Thoracic aorta (tissue), 2 donors: ENCODE data around the gene CAB39L. TPM values are rescaled to one million over a fixed set of nuclear protein-coding genes. Genes with fewer than 3 reads are reported as not detected.

Experiments
- ATAC-seq: fragments of 150-250 bp; one replicate; pipeline ENCODE4 v1.8.0; 2017; ENCODE audit warnings: low read depth; ENCODE audit not compliant: insufficient number of reproducible peaks, low FRiP score
- DNase-seq: peaks from one replicate; pipeline ENCODE4 v3.0.0-alpha.2; 2020; ENCODE audit warnings: low spot score
- H3K27ac ChIP-seq, 2 donors: fragments of 200-600 bp; sonication (generic); 1 replicate in 1 of 2; 2 replicates in 1 of 2; pipeline ENCODE4 v1.5.1; 2016; ENCODE audit warnings: mild to moderate bottlenecking in 2 of 2, moderate library complexity in 2 of 2
- H3K27me3 ChIP-seq: fragments of 200-600 bp; sonication (generic); replicated peaks from 2 replicates; pipeline ENCODE4 v1.6.0; 2016; ENCODE audit warnings: mild to moderate bottlenecking; ENCODE audit not compliant: insufficient read depth
- H3K36me3 ChIP-seq: fragments of 200-600 bp; sonication (generic); one replicate; pipeline ENCODE4 v1.5.1; 2016
- H3K4me1 ChIP-seq, 2 donors: fragments of 200-600 bp; sonication (generic); 1 replicate in 1 of 2; 2 replicates in 1 of 2; pipeline versions ENCODE4 v1.5.1 to v1.6.0; 2016; ENCODE audit warnings: low read depth in 2 of 2, mild to moderate bottlenecking in 1 of 2; ENCODE audit not compliant: control insufficient read depth in 1 of 2
- H3K4me3 ChIP-seq: fragments of 200-600 bp; sonication (generic); 2 replicates; pipeline ENCODE4 v1.5.1; 2016; ENCODE audit warnings: mild to moderate bottlenecking
- H3K9me3 ChIP-seq: fragments of 200-600 bp; sonication (generic); 2 replicates; pipeline ENCODE4 v1.5.1; 2016
- total RNA-seq, 2 donors: library from RNA; depleted of rRNA; stranded (reverse); fragments of >200 nt; gene quantifications; one replicate each; pipeline versions ENCODE4 v1.1.0 to v1.2.3, GENCODE V29; 2016
- TF ChIP-seq, protein P1 (sequence below): fragments of 200-600 bp; sonication (generic); IDR thresholded peaks from one replicate; pipeline ENCODE4 v1.5.1; 2019; ENCODE audit warnings: antibody characterized with exemption

CAB39L gene
- total RNA-seq, 2 donors from 2014 or later, result 38.7 to 46.7 TPM

DNA sequence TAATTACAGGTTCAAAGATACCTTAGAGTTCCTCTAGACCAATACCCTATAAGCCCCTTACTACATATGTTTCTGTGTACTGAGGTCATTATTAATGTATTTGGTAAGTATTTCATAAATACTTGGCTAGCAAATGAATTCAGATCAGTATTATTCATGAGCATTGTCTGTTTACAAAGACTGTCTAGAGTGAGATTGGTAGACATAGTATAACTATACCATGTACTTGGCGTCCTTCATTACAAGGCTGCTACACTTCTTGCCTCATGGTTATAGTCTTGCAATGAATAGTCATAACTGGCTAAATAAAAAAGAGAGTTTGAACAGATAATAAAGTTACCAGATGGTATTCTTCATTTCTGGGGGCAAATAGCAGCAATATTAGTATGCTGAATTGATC is 12.3 kb upstream of the CAB39L start:
- peaks cover 4 to 17% of the 10 kb centered on the region in 2 donors for H3K4me1 ChIP-seq
- H3K27ac ChIP-seq, result no peak overlapping the region
- H3K27me3 ChIP-seq, result no peaks in the 10 kb centered on the region
- H3K36me3 ChIP-seq, result peaks cover 6% of the 10 kb centered on the region
- no peaks in the 10 kb centered on the region for H3K9me3 ChIP-seq
- ATAC-seq (no peak), DNase-seq (no peak)
- no peak overlapping the region for H3K4me3 ChIP-seq
- TF ChIP-seq, protein P1, sequence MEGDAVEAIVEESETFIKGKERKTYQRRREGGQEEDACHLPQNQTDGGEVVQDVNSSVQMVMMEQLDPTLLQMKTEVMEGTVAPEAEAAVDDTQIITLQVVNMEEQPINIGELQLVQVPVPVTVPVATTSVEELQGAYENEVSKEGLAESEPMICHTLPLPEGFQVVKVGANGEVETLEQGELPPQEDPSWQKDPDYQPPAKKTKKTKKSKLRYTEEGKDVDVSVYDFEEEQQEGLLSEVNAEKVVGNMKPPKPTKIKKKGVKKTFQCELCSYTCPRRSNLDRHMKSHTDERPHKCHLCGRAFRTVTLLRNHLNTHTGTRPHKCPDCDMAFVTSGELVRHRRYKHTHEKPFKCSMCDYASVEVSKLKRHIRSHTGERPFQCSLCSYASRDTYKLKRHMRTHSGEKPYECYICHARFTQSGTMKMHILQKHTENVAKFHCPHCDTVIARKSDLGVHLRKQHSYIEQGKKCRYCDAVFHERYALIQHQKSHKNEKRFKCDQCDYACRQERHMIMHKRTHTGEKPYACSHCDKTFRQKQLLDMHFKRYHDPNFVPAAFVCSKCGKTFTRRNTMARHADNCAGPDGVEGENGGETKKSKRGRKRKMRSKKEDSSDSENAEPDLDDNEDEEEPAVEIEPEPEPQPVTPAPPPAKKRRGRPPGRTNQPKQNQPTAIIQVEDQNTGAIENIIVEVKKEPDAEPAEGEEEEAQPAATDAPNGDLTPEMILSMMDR, result no peak

DNA sequence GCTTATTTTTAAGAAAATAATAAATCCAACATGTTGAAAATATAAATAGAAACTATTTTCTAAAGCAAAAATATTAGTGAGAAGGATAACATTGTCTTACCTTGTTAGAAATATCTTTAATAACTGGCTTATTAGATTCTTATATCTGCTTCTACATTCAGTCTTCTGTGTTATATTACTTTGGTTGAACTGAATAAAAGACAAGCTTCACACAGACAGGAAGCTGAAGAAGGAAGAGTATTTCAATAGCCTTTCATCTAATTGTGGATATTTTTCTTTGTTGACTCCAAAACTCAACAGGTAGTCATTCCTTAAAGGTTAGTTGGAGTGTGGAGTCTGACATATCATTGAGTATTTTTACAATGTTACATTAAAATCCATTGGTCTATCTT is 11.1 kb upstream of the CAB39L start:
- no peak for DNase-seq
- H3K36me3 ChIP-seq, result no peaks in the 10 kb centered on the region
- peaks cover 10 to 22% of the 10 kb centered on the region in 2 donors for H3K4me1 ChIP-seq
- H3K4me3 ChIP-seq, result no peak overlapping the region
- H3K27ac ChIP-seq, result no peak overlapping the region
- H3K9me3 ChIP-seq, result no peaks in the 10 kb centered on the region
- ATAC-seq, result no peak
- no peaks in the 10 kb centered on the region for H3K27me3 ChIP-seq
- TF ChIP-seq, protein P1, result no peak

DNA sequence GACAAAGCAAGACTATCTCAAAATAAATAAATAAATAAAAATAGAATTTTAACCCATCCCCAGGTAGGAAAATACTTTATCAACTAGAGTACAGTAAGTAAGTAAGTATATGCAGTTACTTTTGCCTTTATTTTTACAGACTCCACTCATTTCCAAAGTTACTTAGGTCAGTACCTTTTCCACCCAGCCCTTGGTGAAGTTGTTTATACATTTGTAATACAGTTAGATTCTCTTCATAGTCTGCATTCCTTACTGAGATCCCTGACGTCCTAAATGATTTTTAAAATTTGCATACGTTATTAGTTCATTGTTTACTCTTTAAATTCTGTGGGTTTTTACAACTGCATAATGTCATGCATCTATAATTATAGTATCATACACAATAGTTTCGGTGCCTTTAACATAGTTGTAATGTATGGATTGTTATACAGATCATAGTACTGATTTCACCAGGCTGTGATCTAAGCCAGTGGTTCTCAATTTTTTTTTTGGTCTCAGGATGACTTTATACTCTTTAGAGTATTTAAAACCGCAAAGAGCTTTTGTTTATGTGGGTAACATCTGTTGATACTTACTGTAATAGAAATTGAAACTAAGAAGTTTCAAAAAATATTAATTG is 10.6 kb upstream of the CAB39L start:
- Histone ChIP-seq H3K4me3 (no peak overlapping the region), H3K36me3 (no peaks in the 10 kb centered on the region), H3K27me3 (no peaks in the 10 kb centered on the region), H3K9me3 (no peaks in the 10 kb centered on the region), H3K27ac (no peak overlapping the region), H3K4me1 (peaks cover 10 to 26% of the 10 kb centered on the region in 2 donors)
- TF ChIP-seq, protein P1, result no peak
- no peak for DNase-seq
- ATAC-seq, result no peak

DNA sequence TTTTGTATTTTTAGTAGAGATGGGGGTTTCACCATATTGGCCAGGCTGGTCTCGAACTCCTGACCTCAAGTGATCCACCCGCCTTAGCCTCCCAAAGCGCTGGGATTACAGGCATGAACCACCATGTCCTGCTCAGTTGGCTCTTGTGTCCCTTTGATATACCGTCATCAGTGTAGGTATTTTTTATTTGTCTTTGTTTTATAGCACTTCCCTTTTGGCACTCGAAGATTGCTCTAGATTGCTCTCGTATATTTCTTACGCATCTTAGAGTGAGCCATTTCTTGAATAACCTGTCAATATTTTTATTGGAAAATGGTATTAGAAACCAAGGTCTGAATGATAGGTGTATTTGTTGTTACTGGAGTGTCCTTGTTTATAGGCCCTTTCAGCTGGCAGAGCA is 9.6 kb upstream of the CAB39L start:
- DNase-seq (no peak), ATAC-seq (no peak)
- Histone ChIP-seq H3K4me1 (peaks cover 10 to 28% of the 10 kb centered on the region in 2 donors), H3K27me3 (no peaks in the 10 kb centered on the region), H3K4me3 (no peak overlapping the region), H3K36me3 (no peaks in the 10 kb centered on the region), H3K27ac (no peak overlapping the region), H3K9me3 (no peaks in the 10 kb centered on the region)
- TF ChIP-seq, protein P1, result no peak

DNA sequence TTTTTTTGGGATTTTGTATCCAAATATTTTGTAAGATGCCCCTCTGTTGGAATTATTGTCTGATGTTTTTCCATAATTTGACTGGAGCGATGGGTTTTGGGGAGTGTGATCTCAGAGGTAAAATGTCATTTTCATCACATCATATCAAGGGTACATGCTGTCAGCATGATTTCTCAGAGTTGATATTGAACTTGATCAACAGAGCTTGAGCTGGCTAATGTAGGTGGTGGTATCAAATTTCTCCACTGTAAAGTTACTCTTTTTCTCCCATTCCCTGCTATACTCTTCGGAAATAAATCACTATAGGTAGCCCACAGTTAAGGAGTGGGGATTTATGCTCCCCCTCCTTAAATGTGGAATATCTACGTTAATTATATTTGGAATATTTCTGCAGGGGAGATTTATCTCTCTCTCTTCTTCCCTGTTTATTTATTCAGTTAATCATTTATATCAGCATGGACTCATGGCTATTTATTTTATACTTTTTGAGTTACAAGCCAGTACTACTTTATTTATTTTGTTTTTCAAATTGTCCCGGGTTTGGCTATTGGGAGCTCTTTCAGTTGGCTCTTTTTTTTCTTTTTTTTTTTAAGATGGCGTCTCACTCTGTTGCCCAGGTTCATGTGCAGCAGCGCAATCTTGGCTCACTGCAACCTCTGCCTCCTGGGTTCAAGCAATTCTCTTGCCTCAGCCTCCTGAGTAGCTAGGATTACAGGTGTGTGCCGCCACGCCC is 9.0 kb upstream of the CAB39L start:
- Histone ChIP-seq H3K9me3 (no peaks in the 10 kb centered on the region), H3K27ac (no peak overlapping the region), H3K36me3 (no peaks in the 10 kb centered on the region), H3K27me3 (no peaks in the 10 kb centered on the region), H3K4me3 (no peak overlapping the region), H3K4me1 (peaks cover 10 to 30% of the 10 kb centered on the region in 2 donors)
- no peak for DNase-seq
- TF ChIP-seq, protein P1, result no peak
- no peak for ATAC-seq
